Erythroblast (primary cell): Measurements from ENCODE around the gene WDR4.

Experiments
- GATA1 ChIP-seq: IDR thresholded peaks from 2 replicates; pipeline ENCODE4 v1.6.1; 2011; ENCODE audit warnings: low read depth, mild to moderate bottlenecking, control low read depth, low read length, moderate library complexity
- POLR2A ChIP-seq: IDR thresholded peaks from 2 replicates; pipeline ENCODE4 v1.6.1; 2011; ENCODE audit warnings: mild to moderate bottlenecking, low read length

- TF ChIP-seq POLR2A (no peak), GATA1 (no peak)
These were observed 14.2 kb downstream of the WDR4 start for GRCh38 chr21:42864815-42865775.
